ENCODE data around the gene ZSCAN10. TPM values are rescaled to one million over a fixed set of nuclear protein-coding genes. Genes with fewer than 3 reads are reported as not detected.
A peak's percentile ranks its signal among the peaks of the same experiment; 100 is the strongest.

ZSCAN10 gene
- not detected for total RNA-seq
- polyA plus RNA-seq: not detected
- long read RNA-seq, donor 1: 0 reads
- long read RNA-seq, donor 2: 0 reads
- long read RNA-seq, donor 3: 0 reads
- long read RNA-seq, donor 4: 0 reads
- long read RNA-seq, donor 5: 0 reads
- long read RNA-seq, donor 6, partial matches to known transcripts: 6 of 12 reads
- long read RNA-seq, donor 6, other reads (novel, unspliced or antisense): 6 of 12 reads
- long read RNA-seq, donor 7: 0 reads
- long read RNA-seq, donor 8: 0 reads
- long read RNA-seq, donor 9: 0 reads
- long read RNA-seq, donor 10: 0 reads

- TF ChIP-seq, protein P1, sequence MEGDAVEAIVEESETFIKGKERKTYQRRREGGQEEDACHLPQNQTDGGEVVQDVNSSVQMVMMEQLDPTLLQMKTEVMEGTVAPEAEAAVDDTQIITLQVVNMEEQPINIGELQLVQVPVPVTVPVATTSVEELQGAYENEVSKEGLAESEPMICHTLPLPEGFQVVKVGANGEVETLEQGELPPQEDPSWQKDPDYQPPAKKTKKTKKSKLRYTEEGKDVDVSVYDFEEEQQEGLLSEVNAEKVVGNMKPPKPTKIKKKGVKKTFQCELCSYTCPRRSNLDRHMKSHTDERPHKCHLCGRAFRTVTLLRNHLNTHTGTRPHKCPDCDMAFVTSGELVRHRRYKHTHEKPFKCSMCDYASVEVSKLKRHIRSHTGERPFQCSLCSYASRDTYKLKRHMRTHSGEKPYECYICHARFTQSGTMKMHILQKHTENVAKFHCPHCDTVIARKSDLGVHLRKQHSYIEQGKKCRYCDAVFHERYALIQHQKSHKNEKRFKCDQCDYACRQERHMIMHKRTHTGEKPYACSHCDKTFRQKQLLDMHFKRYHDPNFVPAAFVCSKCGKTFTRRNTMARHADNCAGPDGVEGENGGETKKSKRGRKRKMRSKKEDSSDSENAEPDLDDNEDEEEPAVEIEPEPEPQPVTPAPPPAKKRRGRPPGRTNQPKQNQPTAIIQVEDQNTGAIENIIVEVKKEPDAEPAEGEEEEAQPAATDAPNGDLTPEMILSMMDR (IDR thresholded peaks at IDR 0.05): no peak
- TF ChIP-seq EP300 (IDR thresholded peaks at IDR 0.05): no peak
- no peak for TF ChIP-seq POLR2A (IDR thresholded peaks at IDR 0.05)
- TF ChIP-seq POLR2AphosphoS5 (IDR thresholded peaks at IDR 0.05): no peak
- 48 to 64% (median 52%) methylated on average over 20 to 21 of the region's 21 CpGs for WGBS, 5 donors
- H3K4me3 ChIP-seq: peak within 1 kb of the TSS; percentile 7 to 30 (median 24)
- intact Hi-C loops (cut with DNase I; ENCODE audit: low total_unique reads): no loop called here
- peaks cover 16 to 29% (median 22%) of the 10 kb centered on the region in 4 donors for H3K4me1 ChIP-seq
- peaks cover 0 to 47% (median 0%) of the 10 kb centered on the region in 3 donors for H3K27me3 ChIP-seq
- H3K9me3 ChIP-seq: no peaks in the 10 kb centered on the region
- peak within 1 kb of the TSS in 2 of 5 donors; percentile 17 to 30 for H3K27ac ChIP-seq
- no peaks in the 10 kb centered on the region for H3K36me3 ChIP-seq
- no peak for DNase-seq
Observed at GRCh38 chr16:3098459-3099394, at the start of gene ZSCAN10. Gene ZSCAN10, minus strand, starts transcription at chr16:3099294. Its CDS starts 6,357 bp downstream, at chr16:3092937.

- Histone ChIP-seq H3K4me3 (no peak overlapping the region), H3K36me3 (no peaks in the 10 kb centered on the region), H3K27ac (no peak overlapping the region), H3K4me1 (peaks cover 26 to 36% (median 31%) of the 10 kb centered on the region in 4 donors), H3K9me3 (no peaks in the 10 kb centered on the region), H3K27me3 (no peaks in the 10 kb centered on the region)
- 90 to 98% (median 94%) methylated on average over 13 of the region's 13 CpGs for WGBS, 5 donors
- intact Hi-C loops (cut with DNase I; ENCODE audit: low total_unique reads): no loop called here
- no peak for TF ChIP-seq EP300 (IDR thresholded peaks at IDR 0.05)
- TF ChIP-seq POLR2AphosphoS5 (IDR thresholded peaks at IDR 0.05): no peak
- TF ChIP-seq, protein P1 (IDR thresholded peaks at IDR 0.05): no peak
- no peak for TF ChIP-seq POLR2A (IDR thresholded peaks at IDR 0.05)
- DNase-seq: no peak
Observed at GRCh38 chr16:3148256-3149192, 49.4 kb upstream of the ZSCAN10 start.

DNA sequence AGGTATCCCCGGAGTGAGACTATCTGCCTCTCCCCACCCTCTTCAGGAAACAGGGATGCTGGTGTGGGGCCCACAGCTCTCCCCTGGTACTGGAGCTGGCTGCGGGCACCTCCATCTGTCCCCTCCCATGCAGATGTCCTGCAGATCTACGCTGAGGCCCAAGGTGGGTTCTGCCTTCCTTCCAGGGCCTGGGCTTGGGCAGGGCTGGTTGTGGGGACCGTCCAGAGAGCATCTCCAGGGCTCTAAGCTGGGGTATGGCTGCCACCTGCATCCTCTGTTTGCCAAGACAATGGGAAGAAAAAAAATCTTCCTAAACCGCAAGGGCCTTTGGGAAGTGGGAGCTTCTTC, 48.6 kb upstream of the ZSCAN10 start:
- peaks cover 0 to 6% (median 4%) of the 10 kb centered on the region in 4 donors for H3K36me3 ChIP-seq
- no peaks in the 10 kb centered on the region for H3K27me3 ChIP-seq
- intact Hi-C loops (cut with DNase I; ENCODE audit: low total_unique reads): no loop called here
- no peaks in the 10 kb centered on the region for H3K9me3 ChIP-seq
- TF ChIP-seq EP300 (IDR thresholded peaks at IDR 0.05): no peak
- TF ChIP-seq POLR2A (IDR thresholded peaks at IDR 0.05): no peak
- no peak for TF ChIP-seq POLR2AphosphoS5 (IDR thresholded peaks at IDR 0.05)
- TF ChIP-seq, protein P1 (IDR thresholded peaks at IDR 0.05): no peak
- 91 to 96% (median 93%) methylated on average over 5 of the region's 5 CpGs for WGBS, 5 donors
- DNase-seq: no peak
- H3K4me3 ChIP-seq: no peak overlapping the region
- peaks cover 26 to 36% (median 29%) of the 10 kb centered on the region in 4 donors for H3K4me1 ChIP-seq
- no peak overlapping the region for H3K27ac ChIP-seq
